Endothelial cell of umbilical vein (primary cell): ENCODE measurements around the gene EAPP. TPM values are rescaled to one million over a fixed set of nuclear protein-coding genes. Genes with fewer than 3 reads are reported as not detected.

Source experiments
- BruUV-seq: library from RNA; stranded (reverse); fragments of 400-500 nt; replicated peaks from 2 replicates; lab custom pipeline; 2021; lab: Mats Ljungman, UMichigan
- CTCF ChIA-PET: fragments of 300-600, 350-600 bp; sonication (Branson Sonifier 250); formaldehyde crosslinking; loops from one replicate; lab custom pipeline; 2021; ENCODE audit warnings: antibody characterized with exemption, inconsistent platforms; lab: Charles Lee
- POLR2A ChIA-PET: fragments of 300-600, 350-600 bp; sonication (Branson Sonifier 250); formaldehyde crosslinking; loops from one replicate; lab custom pipeline; 2021; ENCODE audit warnings: antibody characterized with exemption, inconsistent platforms; lab: Charles Lee
- DNase-seq: peaks from one replicate; pipeline ENCODE4 v3.0.0-alpha.2; 2011; ENCODE audit warnings: low read depth, low spot score
- FAIRE-seq: peaks from 2 replicates; lab custom pipeline; 2011; peaks lifted over from hg19 to GRCh38; lab: Jason Lieb, UNC
- H2AFZ ChIP-seq: 2 replicates; pipeline ENCODE4 v1.6.0; 2012; ENCODE audit warnings: low read depth, low read length, control low read depth, inconsistent platforms
- H3K27ac ChIP-seq: 2 replicates; pipeline ENCODE4 v1.5.1; 2011; ENCODE audit warnings: low read depth, mild to moderate bottlenecking, control low read depth, low read length, moderate library complexity; ENCODE audit not compliant: insufficient read depth
- H3K27me3 ChIP-seq, 2 experiments: 2 replicates each; pipeline versions ENCODE4 v1.6.0 to v1.6.1; 2011; ENCODE audit warnings: low read length in 2 of 2, mixed read lengths in 1 of 2; ENCODE audit not compliant: control insufficient read depth in 2 of 2, insufficient read depth in 2 of 2
- H3K36me3 ChIP-seq, 2 experiments: 2 replicates in 1 of 2; 3 replicates in 1 of 2; pipeline ENCODE4 v1.5.1; 2011; ENCODE audit warnings: low read length in 2 of 2, mild to moderate bottlenecking in 1 of 2, moderate library complexity in 1 of 2; ENCODE audit not compliant: control insufficient read depth in 2 of 2, insufficient read depth in 2 of 2; ENCODE audit errors: extremely low read depth in 1 of 2
- H3K4me1 ChIP-seq: 3 replicates; pipeline ENCODE4 v1.5.1; 2011; ENCODE audit warnings: mild to moderate bottlenecking, low read length; ENCODE audit not compliant: control insufficient read depth, insufficient read depth; ENCODE audit errors: extremely low read depth
- H3K4me2 ChIP-seq: 2 replicates; pipeline ENCODE4 v1.6.1; 2011; ENCODE audit warnings: low read length, control low read depth, mixed read lengths; ENCODE audit not compliant: insufficient read depth
- H3K4me3 ChIP-seq, 3 experiments: fragments of 200-600 bp in 1 of 3; sonication (generic), shearing (Covaris generic) in 1 of 3; replicated peaks in 1 of 3; 2 replicates each; pipeline ENCODE4 v1.5.1; 2011 to 2016; ENCODE audit warnings: control low read depth in 3 of 3, low read length in 3 of 3, mild to moderate bottlenecking in 2 of 3, inconsistent platforms in 1 of 3, low read depth in 1 of 3, moderate library complexity in 1 of 3; ENCODE audit not compliant: insufficient read depth in 1 of 3
- H3K79me2 ChIP-seq: 2 replicates; pipeline ENCODE4 v1.6.0; 2012; ENCODE audit warnings: low read length, inconsistent platforms; ENCODE audit not compliant: control insufficient read depth, insufficient read depth
- H3K9ac ChIP-seq: replicated peaks from 2 replicates; pipeline ENCODE3; 2011; ENCODE audit warnings: low read length, control low read depth; ENCODE audit not compliant: insufficient read depth; ENCODE audit errors: extremely low read depth
- H3K9me1 ChIP-seq: replicated peaks from 3 replicates; pipeline ENCODE4 v1.6.0; 2011; ENCODE audit warnings: mild to moderate bottlenecking, low read length; ENCODE audit not compliant: control insufficient read depth, insufficient read depth; ENCODE audit errors: extremely low read depth
- H3K9me3 ChIP-seq: replicated peaks from 2 replicates; pipeline ENCODE4 v1.5.1; 2012; ENCODE audit warnings: low read length, inconsistent platforms; ENCODE audit not compliant: control insufficient read depth, insufficient read depth
- H4K20me1 ChIP-seq: replicated peaks from 2 replicates; pipeline ENCODE3; 2011; ENCODE audit warnings: mild to moderate bottlenecking, low read length; ENCODE audit not compliant: control insufficient read depth, insufficient read depth; ENCODE audit errors: extremely low read depth
- CTCF ChIP-seq, 2 donors: IDR thresholded peaks; 1 replicate in 1 of 2; 2 replicates in 1 of 2; pipeline ENCODE4 v1.5.1; 2011; ENCODE audit warnings: low read length in 2 of 2, mild to moderate bottlenecking in 2 of 2, moderate library complexity in 2 of 2, control low read depth in 1 of 2, inconsistent platforms in 1 of 2, low read depth in 1 of 2; ENCODE audit not compliant: insufficient read depth in 1 of 2; ENCODE audit errors: extremely low read depth in 1 of 2
- EZH2 ChIP-seq: IDR thresholded peaks from 2 replicates; pipeline ENCODE4 v1.6.1; 2012; ENCODE audit warnings: borderline replicate concordance, low read depth, mild to moderate bottlenecking, moderate library complexity, low read length, inconsistent platforms; ENCODE audit not compliant: severe bottlenecking
- FOS ChIP-seq: IDR thresholded peaks from 2 replicates; pipeline ENCODE4 v1.6.1; 2011; ENCODE audit warnings: mild to moderate bottlenecking, low read length, moderate library complexity, borderline replicate concordance; ENCODE audit not compliant: insufficient read depth
- GATA2 ChIP-seq: IDR thresholded peaks from 2 replicates; pipeline ENCODE4 v1.7.0; 2011; ENCODE audit warnings: low read depth, mild to moderate bottlenecking, moderate library complexity, mixed read lengths, low read length; ENCODE audit not compliant: insufficient read length, insufficient read depth
- JUN ChIP-seq: IDR thresholded peaks from 2 replicates; pipeline ENCODE4 v1.6.1; 2011; ENCODE audit warnings: borderline replicate concordance, low read depth; ENCODE audit not compliant: insufficient read length, insufficient read depth
- MAX ChIP-seq: IDR thresholded peaks from 2 replicates; pipeline ENCODE4 v1.6.1; 2011; ENCODE audit not compliant: insufficient read depth, insufficient read length
- MYC ChIP-seq: IDR thresholded peaks from one replicate; pipeline ENCODE4 v1.6.1; 2011; ENCODE audit warnings: mild to moderate bottlenecking, low read depth, low read length
- POLR2A ChIP-seq: IDR thresholded peaks from 2 replicates; pipeline ENCODE4 v1.6.1; 2012; ENCODE audit warnings: low read depth, mild to moderate bottlenecking, control low read depth, low read length
- POLR2AphosphoS5 ChIP-seq: IDR thresholded peaks from 2 replicates; pipeline ENCODE4 v1.6.1; 2012; ENCODE audit warnings: low read depth, mild to moderate bottlenecking, control low read depth, low read length, moderate library complexity; ENCODE audit not compliant: insufficient read depth
- dilution Hi-C: fragments of 300-500 bp; cut with MboI; formaldehyde crosslinking; loops from one replicate; pipeline ENCODE4 v1.15.0; 2019; ENCODE audit warnings: low sequenced_read_pairs; ENCODE audit not compliant: extremely low pct_ligation_motif_present
- intact Hi-C: fragments of 100-400 bp; cut with micrococcal nuclease; formaldehyde crosslinking; loops from one replicate; pipeline ENCODE4 v1.10.0; 2022
- polyA plus RNA-seq, 4 experiments: library from polyadenylated mRNA; depleted of rRNA in 3 of 4; stranded (reverse) in 3 of 4; unstranded in 1 of 4; fragments of >200 nt; gene quantifications; 2 replicates each; pipeline versions ENCODE4 v1.2.1 to v1.2.3, GENCODE V29; 2011 to 2012; ENCODE audit warnings: missing spikeins in 1 of 4
- total RNA-seq: library from RNA; stranded (reverse); gene quantifications from 2 replicates; pipeline ENCODE4 v1.2.3, GENCODE V29; 2021

Gene EAPP
- total and polyA plus RNA-seq, 2 donors (not counting 3 experiments of a cell fraction or from before 2014, with no cell fraction given), result 16.6 to 22.2 TPM

- dilution Hi-C loops (no loop called here), intact Hi-C loops (loop anchor here (1.0 kb wide), 1 partner anchor 35 kb away; the partner anchor contains the start of gene SPTSSA)
- Histone ChIP-seq H4K20me1 (no peaks in the 10 kb centered on the region), H3K9me1 (no peaks in the 10 kb centered on the region), H3K9ac (peak overlapping the region; percentile 23), H2AFZ (peak overlapping the region; percentile 86), H3K27me3 (no peaks in the 10 kb centered on the region), H3K36me3 (no peaks in the 10 kb centered on the region), H3K4me3 (no peak overlapping the region), H3K4me1 (peaks cover 10% of the 10 kb centered on the region), H3K4me2 (peak overlapping the region; percentile 34), H3K27ac (peak overlapping the region; percentile 34), H3K9me3 (no peaks in the 10 kb centered on the region), H3K79me2 (no peaks in the 10 kb centered on the region)
- CTCF ChIA-PET, result interaction anchor here (0.9 to 1.8 kb wide), 7 partner anchors 25 to 174 kb away, joined by 3 to 11 read pairs (median 4); partner anchors contain the start of gene SPTSSA
- peak; percentile 64 for DNase-seq
- FAIRE-seq, result peak; percentile 97
- TF ChIP-seq MAX (no peak), POLR2A (no peak), JUN (peak; percentile 48), POLR2AphosphoS5 (peak; percentile 52), CTCF (IDR thresholded peaks at IDR 0.05; ENCODE audit: extremely low read depth in 1 of 2, insufficient read depth in 1 of 2, low read depth in 1 of 2, low read length in 2 of 2) (no peak), FOS (peak; percentile 69), GATA2 (no peak), MYC (no peak), EZH2 (no peak)
- BruUV-seq, result no TSS peak
- POLR2A ChIA-PET, result interaction anchor here (1.3 kb wide), 1 partner anchor 34 kb away, joined by 3 read pairs; the partner anchor contains the start of gene SPTSSA
Observed at GRCh38 chr14:34496679-34497513, 42.6 kb downstream of the EAPP start.
